ENCODE results near the gene COL4A2.

Gene COL4A2

GRCh38 chr13:110305544-110305943 is 1.5 kb upstream of the COL4A2 start:
- no peaks in the 10 kb centered on the region for H3K79me2 ChIP-seq (ENCODE audit: insufficient read depth, low read depth)
- H3K9ac ChIP-seq: no peak overlapping the region
- TF ChIP-seq, protein P1, sequence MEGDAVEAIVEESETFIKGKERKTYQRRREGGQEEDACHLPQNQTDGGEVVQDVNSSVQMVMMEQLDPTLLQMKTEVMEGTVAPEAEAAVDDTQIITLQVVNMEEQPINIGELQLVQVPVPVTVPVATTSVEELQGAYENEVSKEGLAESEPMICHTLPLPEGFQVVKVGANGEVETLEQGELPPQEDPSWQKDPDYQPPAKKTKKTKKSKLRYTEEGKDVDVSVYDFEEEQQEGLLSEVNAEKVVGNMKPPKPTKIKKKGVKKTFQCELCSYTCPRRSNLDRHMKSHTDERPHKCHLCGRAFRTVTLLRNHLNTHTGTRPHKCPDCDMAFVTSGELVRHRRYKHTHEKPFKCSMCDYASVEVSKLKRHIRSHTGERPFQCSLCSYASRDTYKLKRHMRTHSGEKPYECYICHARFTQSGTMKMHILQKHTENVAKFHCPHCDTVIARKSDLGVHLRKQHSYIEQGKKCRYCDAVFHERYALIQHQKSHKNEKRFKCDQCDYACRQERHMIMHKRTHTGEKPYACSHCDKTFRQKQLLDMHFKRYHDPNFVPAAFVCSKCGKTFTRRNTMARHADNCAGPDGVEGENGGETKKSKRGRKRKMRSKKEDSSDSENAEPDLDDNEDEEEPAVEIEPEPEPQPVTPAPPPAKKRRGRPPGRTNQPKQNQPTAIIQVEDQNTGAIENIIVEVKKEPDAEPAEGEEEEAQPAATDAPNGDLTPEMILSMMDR (conservative IDR thresholded peaks at IDR 0.05; ENCODE audit: low read depth, low read length): no peak
- no peaks in the 10 kb centered on the region for H3K4me1 ChIP-seq (ENCODE audit: low read depth, poor library complexity, severe bottlenecking)
- no peaks in the 10 kb centered on the region for H3K27me3 ChIP-seq (ENCODE audit: insufficient read depth, low read depth)
- no peak overlapping the region for H3K4me3 ChIP-seq (IDR thresholded peaks at IDR 0.05; ENCODE audit: insufficient read depth, low read depth, low read length)
- no peak overlapping the region for H3K27ac ChIP-seq
- H2AFZ ChIP-seq (ENCODE audit: low read depth): no peak overlapping the region
- H3K36me3 ChIP-seq (ENCODE audit: insufficient read depth): no peaks in the 10 kb centered on the region
- no peaks in the 10 kb centered on the region for H4K20me1 ChIP-seq (ENCODE audit: insufficient read depth)
- H3K4me2 ChIP-seq: no peak overlapping the region

GRCh38 chr13:110305949-110306339 is 1.1 kb upstream of the COL4A2 start:
- no peaks in the 10 kb centered on the region for H3K79me2 ChIP-seq (ENCODE audit: insufficient read depth, low read depth)
- H3K27ac ChIP-seq: no peak overlapping the region
- no peak overlapping the region for H2AFZ ChIP-seq (ENCODE audit: low read depth)
- no peaks in the 10 kb centered on the region for H3K27me3 ChIP-seq (ENCODE audit: insufficient read depth, low read depth)
- H3K4me1 ChIP-seq (ENCODE audit: low read depth, poor library complexity, severe bottlenecking): no peaks in the 10 kb centered on the region
- no peaks in the 10 kb centered on the region for H3K36me3 ChIP-seq (ENCODE audit: insufficient read depth)
- TF ChIP-seq, protein P1 (conservative IDR thresholded peaks at IDR 0.05; ENCODE audit: low read depth, low read length): no peak
- H3K9ac ChIP-seq: no peak overlapping the region
- no peaks in the 10 kb centered on the region for H4K20me1 ChIP-seq (ENCODE audit: insufficient read depth)
- H3K4me2 ChIP-seq: no peak overlapping the region
- H3K4me3 ChIP-seq (IDR thresholded peaks at IDR 0.05; ENCODE audit: insufficient read depth, low read depth, low read length): no peak overlapping the region

GRCh38 chr13:110306340-110306959 is 634 bp upstream of the COL4A2 start:
- no peak overlapping the region for H3K27ac ChIP-seq
- no peak overlapping the region for H2AFZ ChIP-seq (ENCODE audit: low read depth)
- H4K20me1 ChIP-seq (ENCODE audit: insufficient read depth): no peaks in the 10 kb centered on the region
- no peak overlapping the region for H3K4me2 ChIP-seq
- H3K4me1 ChIP-seq (ENCODE audit: low read depth, poor library complexity, severe bottlenecking): no peaks in the 10 kb centered on the region
- TF ChIP-seq, protein P1 (conservative IDR thresholded peaks at IDR 0.05; ENCODE audit: low read depth, low read length): no peak
- no peaks in the 10 kb centered on the region for H3K27me3 ChIP-seq (ENCODE audit: insufficient read depth, low read depth)
- H3K9ac ChIP-seq: no peak overlapping the region
- no peaks in the 10 kb centered on the region for H3K36me3 ChIP-seq (ENCODE audit: insufficient read depth)
- no peaks in the 10 kb centered on the region for H3K79me2 ChIP-seq (ENCODE audit: insufficient read depth, low read depth)
- H3K4me3 ChIP-seq (IDR thresholded peaks at IDR 0.05; ENCODE audit: insufficient read depth, low read depth, low read length): no peak overlapping the region

DNA sequence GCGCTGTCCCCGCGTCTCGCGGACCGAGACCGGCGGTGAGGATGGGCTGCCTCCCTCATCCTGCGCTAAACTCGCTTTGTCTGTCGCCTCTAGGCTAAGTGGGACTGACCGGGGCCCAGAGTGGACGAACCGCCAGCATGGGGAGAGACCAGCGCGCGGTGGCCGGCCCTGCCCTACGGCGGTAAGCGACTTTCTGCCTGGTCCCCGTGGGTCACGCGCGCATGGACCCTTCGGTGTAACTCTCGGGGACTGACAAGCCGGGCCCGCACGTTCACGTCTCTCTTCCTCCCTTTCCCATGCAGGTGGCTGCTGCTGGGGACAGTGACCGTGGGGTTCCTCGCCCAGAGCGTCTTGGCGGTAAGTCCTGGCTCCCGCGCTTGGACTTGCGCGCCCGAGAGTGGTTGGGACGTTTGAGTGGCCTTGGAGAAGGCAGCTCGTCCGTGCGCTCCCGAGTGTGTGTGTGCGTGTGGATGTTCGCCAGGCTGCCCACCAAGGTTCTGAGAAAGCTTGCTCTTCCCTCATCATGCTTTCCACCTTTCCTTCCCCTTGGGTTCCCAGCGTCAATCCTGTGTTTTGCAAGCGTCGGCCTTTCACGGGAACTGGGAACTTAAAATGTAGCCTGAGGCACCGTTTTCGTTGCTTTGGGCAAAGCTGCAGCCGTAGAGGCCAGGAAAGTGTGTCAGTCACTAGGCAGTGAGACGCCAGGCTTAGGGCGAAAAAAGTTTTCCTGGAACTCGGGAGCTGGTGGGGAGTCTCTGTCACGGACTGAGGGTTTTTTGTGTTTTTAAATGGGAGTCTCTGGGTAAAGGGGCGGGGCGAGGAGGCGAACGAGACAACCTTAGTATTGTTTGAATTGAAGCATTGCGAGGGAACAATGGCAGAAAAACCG is 927 bp downstream of the COL4A2 start:
- no peaks in the 10 kb centered on the region for H3K4me1 ChIP-seq (ENCODE audit: low read depth, poor library complexity, severe bottlenecking)
- no peak overlapping the region for H3K27ac ChIP-seq

More for the DNA sequence above, 927 bp downstream of the COL4A2 start:
- Histone ChIP-seq H3K36me3 (ENCODE audit: insufficient read depth) (no peaks in the 10 kb centered on the region), H2AFZ (ENCODE audit: low read depth) (no peak overlapping the region), H4K20me1 (ENCODE audit: insufficient read depth) (no peaks in the 10 kb centered on the region), H3K4me3 (IDR thresholded peaks at IDR 0.05; ENCODE audit: insufficient read depth, low read depth, low read length) (no peak overlapping the region), H3K9ac (no peak overlapping the region), H3K27me3 (ENCODE audit: insufficient read depth, low read depth) (no peaks in the 10 kb centered on the region), H3K4me2 (no peak overlapping the region), H3K79me2 (ENCODE audit: insufficient read depth, low read depth) (no peaks in the 10 kb centered on the region)
- TF ChIP-seq, protein P1 (conservative IDR thresholded peaks at IDR 0.05; ENCODE audit: low read depth, low read length): no peak
